Measurements from ENCODE around the gene SLC25A2.
A peak's percentile ranks its signal among the peaks of the same experiment; 100 is the strongest.
"Not testable (repeated sequence)": the region's sequence is repeated elsewhere in the genome, so short reads cannot be mapped to it uniquely, and the experiment has no call there.

The SLC25A2 gene

GRCh38 chr5:141342773-141343172 is 38.9 kb upstream of the SLC25A2 start:
- no peak for DNase-seq (ENCODE audit: low read depth)
- no peak overlapping the region for H3K4me3 ChIP-seq (ENCODE audit: low read length)
- TF ChIP-seq CTCF (conservative IDR thresholded peaks at IDR 0.05; ENCODE audit: low read length): no peak

DNA sequence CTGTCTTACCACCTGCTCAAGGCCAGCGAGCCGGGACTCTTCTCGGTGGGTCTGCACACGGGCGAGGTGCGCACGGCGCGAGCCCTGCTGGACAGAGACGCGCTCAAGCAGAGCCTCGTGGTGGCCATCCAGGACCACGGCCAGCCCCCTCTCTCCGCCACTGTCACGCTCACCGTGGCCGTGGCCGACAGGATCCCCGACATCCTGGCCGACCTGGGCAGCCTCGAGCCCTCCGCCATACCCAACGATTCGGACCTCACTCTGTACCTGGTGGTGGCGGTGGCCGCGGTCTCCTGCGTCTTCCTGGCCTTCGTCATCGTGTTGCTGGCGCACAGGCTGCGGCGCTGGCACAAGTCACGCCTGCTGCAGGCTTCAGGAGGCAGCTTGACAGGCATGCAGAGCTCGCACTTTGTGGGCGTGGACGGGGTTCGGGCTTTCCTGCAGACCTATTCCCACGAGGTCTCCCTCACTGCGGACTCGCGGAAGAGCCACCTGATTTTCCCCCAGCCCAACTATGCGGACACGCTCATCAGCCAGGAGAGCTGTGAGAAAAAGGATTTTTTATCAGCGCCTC is 37.0 kb upstream of the SLC25A2 start:
- H3K4me3 ChIP-seq (ENCODE audit: low read length); DNase-seq (ENCODE audit: low read depth): not testable (repeated sequence)

GRCh38 chr5:141338538-141339306 is 34.9 kb upstream of the SLC25A2 start, which contains the start of gene PCDHGA2:
Gene PCDHGA2 (plus strand): TSS chr5:141338760.
- TF ChIP-seq CTCF (conservative IDR thresholded peaks at IDR 0.05; ENCODE audit: low read length): peak; percentile 66
- peak within 1 kb of the TSS; percentile 47 for H3K4me3 ChIP-seq (ENCODE audit: low read length)
- peak; percentile 64 for DNase-seq (ENCODE audit: low read depth)

DNA sequence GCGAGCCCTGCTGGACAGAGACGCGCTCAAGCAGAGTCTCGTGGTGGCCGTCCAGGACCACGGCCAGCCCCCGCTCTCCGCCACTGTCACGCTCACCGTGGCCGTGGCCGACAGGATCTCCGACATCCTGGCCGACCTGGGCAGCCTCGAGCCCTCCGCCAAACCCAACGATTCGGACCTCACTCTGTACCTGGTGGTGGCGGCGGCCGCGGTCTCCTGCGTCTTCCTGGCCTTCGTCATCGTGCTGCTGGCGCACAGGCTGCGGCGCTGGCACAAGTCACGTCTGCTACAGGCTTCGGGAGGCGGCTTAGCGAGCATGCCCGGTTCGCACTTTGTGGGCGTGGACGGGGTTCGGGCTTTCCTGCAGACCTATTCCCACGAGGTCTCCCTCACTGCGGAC is 28.7 kb upstream of the SLC25A2 start:
- DNase-seq (ENCODE audit: low read depth); H3K4me3 ChIP-seq (ENCODE audit: low read length): not testable (repeated sequence)

GRCh38 chr5:141330299-141331080 is 26.6 kb upstream of the SLC25A2 start, which contains the start of gene PCDHGA1:
Gene PCDHGA1 (plus strand): TSS chr5:141330514.
- peak within 1 kb of the TSS; percentile 62 for H3K4me3 ChIP-seq (ENCODE audit: low read length)
- peak; percentile 72 for TF ChIP-seq CTCF (conservative IDR thresholded peaks at IDR 0.05; ENCODE audit: low read length)
- peak; percentile 70 for DNase-seq (ENCODE audit: low read depth)

- H3K4me3 ChIP-seq (ENCODE audit: low read length): no peak overlapping the region
- DNase-seq (ENCODE audit: low read depth): no peak
- TF ChIP-seq CTCF (conservative IDR thresholded peaks at IDR 0.05; ENCODE audit: low read length): no peak
These were observed 24.4 kb upstream of the SLC25A2 start for GRCh38 chr5:141328231-141328630.

- peak overlapping the region; percentile 71 for H3K4me3 ChIP-seq (ENCODE audit: low read length)
- peak; percentile 87 for TF ChIP-seq CTCF (conservative IDR thresholded peaks at IDR 0.05; ENCODE audit: low read length)
- DNase-seq (ENCODE audit: low read depth): peak; percentile 73
These were observed 22.4 kb upstream of the SLC25A2 start for GRCh38 chr5:141326088-141326854.
